HG03571 (cell line): ENCODE results near the gene TNXB.
"Not testable (repeated sequence)": the region's sequence is repeated elsewhere in the genome, so short reads cannot be mapped to it uniquely, and the experiment has no call there.

Experiments used
- ATAC-seq: cut with Tn5 transposase; IDR thresholded peaks from one replicate; pipeline ENCODE4 v1.9.1; 2021; ENCODE audit not compliant: unreplicated experiment

The TNXB gene

GRCh38 chr6:32112431-32112980 is 3.4 kb upstream of the TNXB start:
- no peak for ATAC-seq

GRCh38 chr6:32111424-32112066 is 2.4 kb upstream of the TNXB start:
- ATAC-seq, result no peak

GRCh38 chr6:32110632-32111031 is 1.5 kb upstream of the TNXB start:
- ATAC-seq, result no peak

- no peak for ATAC-seq
Observed at GRCh38 chr6:32109765-32110160, 625 bp upstream of the TNXB start.

- no peak for ATAC-seq
Observed at GRCh38 chr6:32108727-32109113, 418 bp downstream of the TNXB start.

- ATAC-seq, result no peak
Observed at GRCh38 chr6:32108094-32108627, 977 bp downstream of the TNXB start.

- no peak for ATAC-seq
Observed at GRCh38 chr6:32107406-32107805, 1.7 kb downstream of the TNXB start.

GRCh38 chr6:32105433-32105832 is 3.7 kb downstream of the TNXB start:
- ATAC-seq, result no peak

- no peak for ATAC-seq
Observed at GRCh38 chr6:32102255-32102654, 6.9 kb downstream of the TNXB start.

- not testable (repeated sequence) for ATAC-seq
Observed at GRCh38 chr6:32100251-32100650, 8.9 kb downstream of the TNXB start.

- no peak for ATAC-seq
Observed at GRCh38 chr6:32097364-32097763, 11.8 kb downstream of the TNXB start.

- no peak for ATAC-seq
Observed at GRCh38 chr6:32096394-32097258, 12.5 kb downstream of the TNXB start.

GRCh38 chr6:32096087-32096393 is 13.1 kb downstream of the TNXB start:
- ATAC-seq, result no peak

- no peak for ATAC-seq
Observed at GRCh38 chr6:32095338-32096086, 13.6 kb downstream of the TNXB start.

- no peak for ATAC-seq
Observed at GRCh38 chr6:32092760-32093497, 16.2 kb downstream of the TNXB start.

- ATAC-seq, result no peak
Observed at GRCh38 chr6:32089082-32089828, 19.9 kb downstream of the TNXB start.

GRCh38 chr6:32088487-32089049 is 20.6 kb downstream of the TNXB start:
- ATAC-seq, result no peak

- no peak for ATAC-seq
Observed at GRCh38 chr6:32087574-32088486, 21.3 kb downstream of the TNXB start.
